Trophoblast cell (in vitro differentiated cells and primary cell): ENCODE data around the gene UACA.
A peak's percentile ranks its signal among the peaks of the same experiment; 100 is the strongest.

Experiments used
- DNase-seq, 2 donors: peaks; one replicate each; pipeline ENCODE4 v3.0.0-alpha.2; 2016
- H2AFZ ChIP-seq: 2 replicates; pipeline ENCODE4 v1.6.1; 2013; ENCODE audit warnings: low read length, moderate library complexity, mild to moderate bottlenecking; ENCODE audit not compliant: insufficient read depth, poor library complexity
- H2AK5ac ChIP-seq: 2 replicates; pipeline ENCODE4 v1.6.1; 2013; ENCODE audit warnings: mild to moderate bottlenecking, low read length
- H2BK120ac ChIP-seq: 2 replicates; pipeline ENCODE4 v1.6.1; 2013; ENCODE audit warnings: low read length, mild to moderate bottlenecking, moderate library complexity; ENCODE audit not compliant: insufficient read depth, poor library complexity
- H2BK12ac ChIP-seq: 2 replicates; pipeline ENCODE4 v1.6.1; 2013; ENCODE audit warnings: mild to moderate bottlenecking, low read length, moderate library complexity
- H2BK5ac ChIP-seq: 2 replicates; pipeline ENCODE4 v1.6.1; 2013; ENCODE audit warnings: low read length, low read depth, moderate library complexity, mild to moderate bottlenecking; ENCODE audit not compliant: poor library complexity
- H3K14ac ChIP-seq: 2 replicates; pipeline ENCODE4 v1.6.1; 2013; ENCODE audit warnings: mild to moderate bottlenecking, low read length
- H3K18ac ChIP-seq: 2 replicates; pipeline ENCODE4 v1.6.1; 2013; ENCODE audit warnings: mild to moderate bottlenecking, low read length
- H3K23ac ChIP-seq: 2 replicates; pipeline ENCODE4 v1.6.1; 2013; ENCODE audit warnings: low read length
- H3K27ac ChIP-seq: 2 replicates; pipeline ENCODE4 v1.5.1; 2013; ENCODE audit warnings: low read depth, mild to moderate bottlenecking, inconsistent platforms, low read length, moderate library complexity
- H3K27me3 ChIP-seq: 2 replicates; pipeline ENCODE4 v1.6.1; 2013; ENCODE audit warnings: inconsistent platforms, mild to moderate bottlenecking, low read length, moderate library complexity; ENCODE audit not compliant: insufficient read depth
- H3K36me3 ChIP-seq, 2 experiments: 1 replicate in 1 of 2; 2 replicates in 1 of 2; pipeline ENCODE4 v1.6.1; 2013; ENCODE audit warnings: low read length in 2 of 2, mild to moderate bottlenecking in 2 of 2, moderate library complexity in 1 of 2; ENCODE audit not compliant: insufficient read depth in 2 of 2, control insufficient read depth in 1 of 2
- H3K4ac ChIP-seq: 2 replicates; pipeline ENCODE4 v1.6.1; 2013; ENCODE audit warnings: low read depth, mild to moderate bottlenecking, low read length, moderate library complexity
- H3K4me1 ChIP-seq, 2 experiments: 1 replicate in 1 of 2; 2 replicates in 1 of 2; pipeline ENCODE4 v1.6.1; 2013; ENCODE audit warnings: low read length in 2 of 2, mild to moderate bottlenecking in 2 of 2, moderate library complexity in 1 of 2; ENCODE audit not compliant: insufficient read depth in 2 of 2, control insufficient read depth in 1 of 2
- H3K4me2 ChIP-seq: 2 replicates; pipeline ENCODE4 v1.6.1; 2013; ENCODE audit warnings: inconsistent platforms, mild to moderate bottlenecking, low read length, moderate library complexity
- H3K4me3 ChIP-seq: 2 replicates; pipeline ENCODE4 v1.5.1; 2013; ENCODE audit warnings: mild to moderate bottlenecking, low read depth, low read length, inconsistent platforms
- H3K79me1 ChIP-seq: one replicate; pipeline ENCODE4 v1.6.1; 2013; ENCODE audit warnings: low read length
- H3K79me2 ChIP-seq: 2 replicates; pipeline ENCODE4 v1.6.1; 2013; ENCODE audit warnings: low read length, mild to moderate bottlenecking; ENCODE audit not compliant: control insufficient read depth, insufficient read depth, poor library complexity
- H3K9ac ChIP-seq: 2 replicates; pipeline ENCODE4 v1.6.1; 2013; ENCODE audit warnings: mild to moderate bottlenecking, low read length
- H3K9me3 ChIP-seq: 2 replicates; pipeline ENCODE4 v1.6.1; 2013; ENCODE audit warnings: low read depth, mild to moderate bottlenecking, control low read depth, inconsistent platforms, low read length; ENCODE audit not compliant: insufficient read depth
- H4K12ac ChIP-seq: 2 replicates; pipeline ENCODE4 v1.6.1; 2013; ENCODE audit warnings: low read depth, mild to moderate bottlenecking, low read length, moderate library complexity
- H4K8ac ChIP-seq: 2 replicates; pipeline ENCODE4 v1.6.1; 2013; ENCODE audit warnings: low read depth, mild to moderate bottlenecking, low read length, moderate library complexity
- H4K91ac ChIP-seq: one replicate; pipeline ENCODE4 v1.6.1; 2013; ENCODE audit warnings: low read depth, mild to moderate bottlenecking, low read length, moderate library complexity
- WGBS: extraction: QIAGEN DNeasy Blood & Tissue Kit; methylation state at CpG from one replicate; pipeline ENCODE4 v1.1.7; 2013; ENCODE audit warnings: missing lambda C conversion rate; ENCODE audit not compliant: insufficient read length, insufficient coverage; ENCODE audit errors: extremely low coverage; 5-methylcytosine and 5-hydroxymethylcytosine counted together

The UACA gene

GRCh38 chr15:70669966-70670658, 93.2 kb downstream of the UACA start:
- no CpG with 5 or more reads among the region's 8 CpGs for WGBS
- Histone ChIP-seq H3K9me3 (no peaks in the 10 kb centered on the region), H3K27me3 (no peaks in the 10 kb centered on the region), H3K4me2 (no peak overlapping the region), H3K9ac (no peak overlapping the region), H2AK5ac (no peak overlapping the region), H3K4ac (no peak overlapping the region), H3K18ac (no peak overlapping the region), H4K8ac (peak overlapping the region; percentile 26), H3K36me3 (no peaks in the 10 kb centered on the region), H4K91ac (no peak overlapping the region), H3K23ac (no peak overlapping the region), H2BK5ac (no peak overlapping the region), H3K27ac (no peak overlapping the region), H2BK12ac (no peak overlapping the region), H3K14ac (no peak overlapping the region), H4K12ac (no peak overlapping the region), H3K79me1 (no peaks in the 10 kb centered on the region), H2BK120ac (no peak overlapping the region), H3K4me1 (peaks cover 0 to 6% of the 10 kb centered on the region in 2 experiments), H3K79me2 (no peaks in the 10 kb centered on the region), H3K4me3 (no peak overlapping the region), H2AFZ (peak overlapping the region; percentile 30)
- DNase-seq = peak; percentile 33 to 74

GRCh38 chr15:70669006-70669602, 94.3 kb downstream of the UACA start:
- Histone ChIP-seq H4K91ac (no peak overlapping the region), H4K12ac (no peak overlapping the region), H3K79me1 (no peaks in the 10 kb centered on the region), H2BK5ac (no peak overlapping the region), H3K27ac (no peak overlapping the region), H3K23ac (no peak overlapping the region), H3K4ac (no peak overlapping the region), H3K14ac (no peak overlapping the region), H2AFZ (no peak overlapping the region), H2BK120ac (no peak overlapping the region), H3K36me3 (peaks cover 0 to 2% of the 10 kb centered on the region in 2 experiments), H4K8ac (no peak overlapping the region), H3K4me3 (no peak overlapping the region), H3K9ac (no peak overlapping the region), H3K4me2 (no peak overlapping the region), H3K18ac (no peak overlapping the region), H2AK5ac (no peak overlapping the region), H3K4me1 (peaks cover 0 to 6% of the 10 kb centered on the region in 2 experiments), H3K79me2 (no peaks in the 10 kb centered on the region), H2BK12ac (no peak overlapping the region), H3K27me3 (no peaks in the 10 kb centered on the region), H3K9me3 (no peaks in the 10 kb centered on the region)
- no peak for DNase-seq
- no CpG with 5 or more reads among the region's 4 CpGs for WGBS

- Histone ChIP-seq H4K12ac (no peak overlapping the region), H3K9me3 (no peaks in the 10 kb centered on the region), H3K27me3 (no peaks in the 10 kb centered on the region), H3K4me1 (peaks cover 0 to 6% of the 10 kb centered on the region in 2 experiments), H3K27ac (no peak overlapping the region), H3K79me1 (no peaks in the 10 kb centered on the region), H2BK120ac (no peak overlapping the region), H3K18ac (no peak overlapping the region), H2AFZ (no peak overlapping the region), H3K9ac (no peak overlapping the region), H2AK5ac (no peak overlapping the region), H3K4me2 (no peak overlapping the region), H3K14ac (no peak overlapping the region), H3K79me2 (no peaks in the 10 kb centered on the region), H2BK12ac (no peak overlapping the region), H2BK5ac (no peak overlapping the region), H4K8ac (no peak overlapping the region), H4K91ac (no peak overlapping the region), H3K36me3 (peaks cover 0 to 2% of the 10 kb centered on the region in 2 experiments), H3K4me3 (no peak overlapping the region), H3K23ac (no peak overlapping the region), H3K4ac (no peak overlapping the region)
- no peak for DNase-seq
- WGBS = no CpG with 5 or more reads among the region's 1 CpG
Observed at GRCh38 chr15:70665599-70665998, 97.8 kb downstream of the UACA start.

GRCh38 chr15:70664494-70664893, 98.9 kb downstream of the UACA start:
- no peak overlapping the region for H2AK5ac ChIP-seq
- H3K4me3 ChIP-seq = no peak overlapping the region
- H3K79me2 ChIP-seq = no peaks in the 10 kb centered on the region
- H2BK120ac ChIP-seq = no peak overlapping the region
- H3K4me1 ChIP-seq = peaks cover 0 to 2% of the 10 kb centered on the region in 2 experiments
- H4K91ac ChIP-seq = no peak overlapping the region
- H3K18ac ChIP-seq = no peak overlapping the region
- no peak overlapping the region for H3K27ac ChIP-seq
- no peak overlapping the region for H3K14ac ChIP-seq
- no peak overlapping the region for H3K9ac ChIP-seq
- no peaks in the 10 kb centered on the region for H3K79me1 ChIP-seq
- no peak overlapping the region for H3K4ac ChIP-seq
- H4K12ac ChIP-seq = no peak overlapping the region
- DNase-seq = no peak
- no peaks in the 10 kb centered on the region for H3K9me3 ChIP-seq
- H2BK12ac ChIP-seq = no peak overlapping the region
- no peak overlapping the region for H2AFZ ChIP-seq
- peaks cover 0 to 2% of the 10 kb centered on the region in 2 experiments for H3K36me3 ChIP-seq
- no peak overlapping the region for H4K8ac ChIP-seq
- H3K23ac ChIP-seq = no peak overlapping the region
- WGBS = no CpG with 5 or more reads among the region's 4 CpGs
- H2BK5ac ChIP-seq = no peak overlapping the region
- H3K4me2 ChIP-seq = no peak overlapping the region
- no peaks in the 10 kb centered on the region for H3K27me3 ChIP-seq
